BLaER1 treated with 17β-estradiol and CSF1 and Interleukin-3, amounts not matched to agents 10 nM and 100 nM (cell line): ENCODE results near the gene ZNF227.
A peak's percentile ranks its signal among the peaks of the same experiment; 100 is the strongest.
"Not testable (repeated sequence)": the region's sequence is repeated elsewhere in the genome, so short reads cannot be mapped to it uniquely, and the experiment has no call there.

Experiments used
- H3K27ac ChIP-seq, 11 experiments: shearing (Covaris generic); formaldehyde crosslinking; 2 replicates each; pipeline ENCODE4 v1.8.1; 2022
- H3K27me3 ChIP-seq, 11 experiments: shearing (Covaris generic); formaldehyde crosslinking; 2 replicates each; pipeline ENCODE4 v1.8.1; 2022
- H3K36me3 ChIP-seq, 11 experiments: shearing (Covaris generic); formaldehyde crosslinking; 2 replicates each; pipeline ENCODE4 v1.8.1; 2022
- H3K4me1 ChIP-seq, 10 experiments: shearing (Covaris generic); formaldehyde crosslinking; 2 replicates each; pipeline ENCODE4 v1.8.1; 2022
- H3K4me2 ChIP-seq, 11 experiments: shearing (Covaris generic); formaldehyde crosslinking; 2 replicates each; pipeline ENCODE4 v1.8.1; 2022
- H3K4me3 ChIP-seq, 10 experiments: shearing (Covaris generic); formaldehyde crosslinking; 2 replicates each; pipeline ENCODE4 v1.8.1; 2022
- H3K9ac ChIP-seq, 11 experiments: shearing (Covaris generic); formaldehyde crosslinking; 2 replicates each; pipeline ENCODE4 v1.8.1; 2022
- H3K9me3 ChIP-seq, 11 experiments: shearing (Covaris generic); formaldehyde crosslinking; replicated peaks in 1 of 11; 2 replicates each; pipeline ENCODE4 v1.8.1; 2022
- H4K20me1 ChIP-seq, 11 experiments: shearing (Covaris generic); formaldehyde crosslinking; 2 replicates each; pipeline ENCODE4 v1.8.1; 2022
- Cebpa-rat ChIP-seq, 11 experiments: shearing (Covaris generic); IDR thresholded peaks; 2 replicates each; pipeline ENCODE4 v1.8.1; 2022

ZNF227 gene

DNA sequence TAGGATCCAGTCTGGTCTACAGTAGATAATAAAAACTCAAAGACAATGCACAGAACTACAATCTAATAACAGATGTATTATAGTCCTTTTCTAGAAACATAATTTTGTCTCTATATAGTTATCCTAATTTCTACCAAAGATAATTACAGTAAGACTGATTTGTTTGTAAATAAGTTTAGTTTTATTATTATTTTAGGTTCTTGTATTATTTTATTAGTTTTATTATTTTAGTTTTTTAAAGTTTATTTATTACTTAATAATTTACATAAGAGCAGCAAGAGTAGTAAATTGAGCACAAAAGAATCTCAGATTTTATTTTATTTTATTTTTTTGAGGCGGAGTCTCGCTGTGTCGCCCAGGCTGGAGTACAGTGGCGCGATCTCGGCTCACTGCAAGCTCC is 22.3 kb upstream of the ZNF227 start:
- Histone ChIP-seq H3K36me3 (peaks cover 0 to 12% (median 7%) of the 10 kb centered on the region in 11 experiments; a peak in 8 of 22 replicates), H3K27ac (no peak overlapping the region), H3K27me3 (no peaks in the 10 kb centered on the region), H4K20me1 (no peaks in the 10 kb centered on the region), H3K9ac (no peak overlapping the region), H3K4me1 (no peaks in the 10 kb centered on the region), H3K4me2 (no peak overlapping the region), H3K9me3 (peaks cover 0 to 21% (median 11%) of the 10 kb centered on the region in 11 experiments; a peak in 12 of 22 replicates), H3K4me3 (no peak overlapping the region)
- no peak for TF ChIP-seq Cebpa-rat (IDR thresholded peaks at IDR 0.05)

DNA sequence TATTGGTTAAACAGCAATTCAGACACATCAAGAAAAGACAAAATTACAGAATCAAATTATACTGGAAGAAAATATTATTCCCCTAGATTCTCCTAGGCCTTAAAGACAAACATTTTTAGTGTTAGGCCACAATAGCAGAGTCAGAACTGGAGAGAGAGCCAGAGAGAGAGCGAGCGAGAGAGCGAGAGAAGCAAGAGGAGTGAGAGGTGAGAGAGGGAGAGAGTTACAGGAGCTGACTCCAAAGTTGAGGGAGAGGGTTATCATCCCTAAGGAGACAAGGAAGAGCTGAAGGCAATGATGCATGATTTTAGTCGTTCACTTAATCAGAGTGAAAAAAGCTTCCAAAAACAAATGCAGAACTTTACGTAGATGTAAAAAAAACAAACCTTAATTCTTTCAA is 20.2 kb upstream of the ZNF227 start:
- peaks cover 8 to 25% (median 17%) of the 10 kb centered on the region in 11 experiments; a peak in 15 of 22 replicates for H3K36me3 ChIP-seq
- no peak overlapping the region for H3K4me3 ChIP-seq
- no peaks in the 10 kb centered on the region for H3K27me3 ChIP-seq
- peaks cover 0 to 21% (median 11%) of the 10 kb centered on the region in 11 experiments; a peak in 12 of 22 replicates for H3K9me3 ChIP-seq
- H3K4me1 ChIP-seq = no peaks in the 10 kb centered on the region
- no peaks in the 10 kb centered on the region for H4K20me1 ChIP-seq
- no peak overlapping the region for H3K4me2 ChIP-seq
- H3K27ac ChIP-seq = no peak overlapping the region
- H3K9ac ChIP-seq = no peak overlapping the region
- TF ChIP-seq Cebpa-rat (IDR thresholded peaks at IDR 0.05) = no peak

DNA sequence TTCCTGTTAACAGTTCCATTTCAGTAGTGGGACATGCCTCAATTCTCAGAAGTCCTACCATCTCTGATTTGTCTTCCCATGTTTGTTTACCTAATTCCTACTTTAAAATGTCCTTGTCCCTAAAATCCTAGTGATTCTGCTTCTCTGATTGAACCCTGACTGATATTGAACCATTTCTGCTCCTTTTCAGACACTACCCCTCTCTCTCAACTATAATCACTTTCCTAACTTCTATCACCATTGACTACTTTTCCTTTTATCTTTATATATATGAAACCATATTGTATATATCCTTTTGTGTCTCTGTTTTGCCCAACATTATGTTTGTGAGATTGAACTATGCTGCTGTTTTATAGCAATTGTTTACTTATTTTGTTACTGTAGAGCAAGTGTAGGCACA is 15.6 kb upstream of the ZNF227 start:
- TF ChIP-seq Cebpa-rat (IDR thresholded peaks at IDR 0.05) = no peak
- no peak overlapping the region for H3K4me2 ChIP-seq
- no peaks in the 10 kb centered on the region for H3K4me1 ChIP-seq
- no peaks in the 10 kb centered on the region for H3K27me3 ChIP-seq
- no peak overlapping the region for H3K27ac ChIP-seq
- H3K9ac ChIP-seq = no peak overlapping the region
- 0 out of 22 replicates have a peak, but pooled peaks cover 0 to 5% (median 0%) of the 10 kb centered on the region in 11 experiments for H3K9me3 ChIP-seq
- no peak overlapping the region for H3K4me3 ChIP-seq
- H3K36me3 ChIP-seq = peaks cover 0 to 24% (median 15%) of the 10 kb centered on the region in 11 experiments; a peak in 14 of 22 replicates
- H4K20me1 ChIP-seq = no peaks in the 10 kb centered on the region

GRCh38 chr19:44202470-44202869 is 9.9 kb upstream of the ZNF227 start:
- Histone ChIP-seq H3K36me3 (peaks cover 0 to 9% (median 0%) of the 10 kb centered on the region in 11 experiments; a peak in 6 of 22 replicates), H3K4me1 (no peaks in the 10 kb centered on the region), H4K20me1 (no peaks in the 10 kb centered on the region), H3K27ac (no peak overlapping the region), H3K27me3 (no peaks in the 10 kb centered on the region), H3K4me2 (no peak overlapping the region), H3K9me3 (peaks cover 16 to 28% (median 20%) of the 10 kb centered on the region in 11 experiments; a peak in 21 of 22 replicates), H3K9ac (no peak overlapping the region), H3K4me3 (no peak overlapping the region)
- no peak for TF ChIP-seq Cebpa-rat (IDR thresholded peaks at IDR 0.05)

DNA sequence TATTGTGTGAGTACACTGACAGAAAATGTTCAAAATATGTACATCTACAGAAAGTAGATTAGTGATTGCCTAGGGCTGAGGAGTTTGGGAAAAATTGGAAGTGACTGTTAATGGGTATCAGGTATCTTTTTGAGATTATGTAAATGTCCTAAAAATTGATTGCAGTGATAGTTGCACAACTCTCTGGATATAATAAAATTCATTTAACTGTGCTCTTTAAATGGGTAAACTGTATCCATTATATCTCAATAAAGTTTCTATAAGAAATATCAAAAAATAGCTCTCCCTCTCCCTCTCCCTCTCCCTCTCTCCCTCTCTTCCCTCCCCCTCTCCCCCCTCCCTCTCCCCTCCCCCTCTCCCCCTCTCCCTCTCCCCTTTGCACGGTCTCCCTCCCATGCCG is 9.4 kb upstream of the ZNF227 start:
- H4K20me1 ChIP-seq = no peaks in the 10 kb centered on the region
- peaks cover 0 to 9% (median 0%) of the 10 kb centered on the region in 11 experiments; a peak in 6 of 22 replicates for H3K36me3 ChIP-seq
- H3K9ac ChIP-seq = no peak overlapping the region

GRCh38 chr19:44203877-44204276 is 8.5 kb upstream of the ZNF227 start:
- not testable (repeated sequence) for H3K4me3 ChIP-seq, H3K27ac ChIP-seq, H4K20me1 ChIP-seq, H3K4me2 ChIP-seq, H3K27me3 ChIP-seq, H3K36me3 ChIP-seq, H3K9ac ChIP-seq
- peaks cover 2 to 11% (median 10%) of the 10 kb centered on the region in 10 experiments; a peak in 18 of 20 replicates for H3K4me1 ChIP-seq
- H3K9me3 ChIP-seq = peaks cover 16 to 28% (median 20%) of the 10 kb centered on the region in 11 experiments; a peak in 21 of 22 replicates

More for the DNA sequence above, 9.4 kb upstream of the ZNF227 start:
- TF ChIP-seq Cebpa-rat (IDR thresholded peaks at IDR 0.05) = no peak
- H3K4me2 ChIP-seq = no peak overlapping the region
- peaks cover 16 to 28% (median 20%) of the 10 kb centered on the region in 11 experiments; a peak in 21 of 22 replicates for H3K9me3 ChIP-seq
- H3K27me3 ChIP-seq = no peaks in the 10 kb centered on the region
- H3K27ac ChIP-seq = no peak overlapping the region
- H3K4me1 ChIP-seq = peaks cover 0 to 2% (median under 1%) of the 10 kb centered on the region in 10 experiments; a peak in 8 of 20 replicates
- no peak overlapping the region for H3K4me3 ChIP-seq

DNA sequence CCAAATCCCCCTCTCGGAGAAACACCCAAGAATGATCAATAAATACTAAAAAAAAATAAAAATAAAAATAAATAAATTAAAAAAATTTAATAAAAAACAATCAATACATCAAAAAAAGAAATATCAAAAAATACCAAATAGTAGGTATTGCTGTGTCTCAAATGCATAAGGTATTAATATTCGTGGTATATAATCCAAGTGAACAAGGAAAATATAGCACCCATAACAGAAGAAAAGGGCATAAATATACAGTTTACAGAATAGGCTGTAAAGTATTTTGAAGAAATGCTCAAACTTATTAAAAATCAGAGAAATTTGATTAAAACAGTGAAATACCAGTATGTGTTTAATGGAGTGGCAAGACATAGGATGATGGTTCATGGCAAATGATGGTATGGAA is 7.6 kb upstream of the ZNF227 start:
- no peak overlapping the region for H3K4me2 ChIP-seq
- H3K36me3 ChIP-seq = 0 out of 22 replicates have a peak, but pooled peaks cover 0 to under 1% (median 0%) of the 10 kb centered on the region in 11 experiments
- H3K9ac ChIP-seq = no peak overlapping the region
- H3K4me1 ChIP-seq = peaks cover 4 to 13% (median 12%) of the 10 kb centered on the region in 10 experiments; a peak in 18 of 20 replicates
- H3K27ac ChIP-seq = no peak overlapping the region
- no peaks in the 10 kb centered on the region for H4K20me1 ChIP-seq
- H3K27me3 ChIP-seq = no peaks in the 10 kb centered on the region
- peaks cover 16 to 28% (median 20%) of the 10 kb centered on the region in 11 experiments; a peak in 21 of 22 replicates for H3K9me3 ChIP-seq
- H3K4me3 ChIP-seq = no peak overlapping the region
- no peak for TF ChIP-seq Cebpa-rat (IDR thresholded peaks at IDR 0.05)

DNA sequence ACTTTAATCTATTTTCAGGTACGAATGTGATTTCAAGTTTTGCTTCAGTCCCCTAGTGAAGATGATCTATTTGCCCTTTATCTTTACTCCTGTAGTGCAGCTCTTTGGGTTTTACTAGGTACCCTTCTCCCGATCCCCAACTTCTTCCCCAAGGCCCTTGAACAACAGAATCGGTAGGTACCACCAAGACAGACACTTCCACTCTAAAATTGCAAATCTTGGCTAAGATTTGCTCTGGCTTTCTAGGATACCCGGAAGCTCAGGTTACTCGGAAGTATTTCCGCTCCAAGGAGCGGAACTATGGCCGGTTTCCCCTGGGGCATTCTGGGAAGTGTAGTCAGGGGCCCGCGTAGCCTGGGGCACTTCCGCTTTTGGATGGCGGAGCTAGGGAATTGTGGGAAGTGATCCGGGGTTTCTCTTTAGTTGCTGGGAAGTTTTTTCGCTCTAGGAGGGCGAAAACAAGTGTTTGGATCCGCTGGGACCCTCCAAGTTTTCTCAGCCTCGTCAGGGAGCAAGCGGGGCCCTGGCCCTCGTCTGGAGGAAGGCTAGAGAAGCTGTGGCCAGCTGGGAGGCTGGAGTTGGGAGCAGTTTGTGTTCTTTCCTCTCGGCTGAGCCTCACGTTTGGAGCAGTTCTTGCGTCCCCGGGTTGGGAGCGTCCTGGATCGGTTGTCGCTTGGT is 5.1 kb upstream of the ZNF227 start:
- H3K9me3 ChIP-seq = peaks cover 16 to 28% (median 20%) of the 10 kb centered on the region in 11 experiments; a peak in 21 of 22 replicates
- no peak for TF ChIP-seq Cebpa-rat (IDR thresholded peaks at IDR 0.05)
- H3K4me2 ChIP-seq = peak overlapping the region; percentile 59 to 94 (median 78)
- H4K20me1 ChIP-seq = no peaks in the 10 kb centered on the region
- H3K9ac ChIP-seq = peak overlapping the region; percentile 84 to 95 (median 92)
- no peaks in the 10 kb centered on the region for H3K36me3 ChIP-seq
- H3K4me3 ChIP-seq = peak overlapping the region; percentile 73 to 88 (median 78)
- H3K4me1 ChIP-seq = peaks cover 4 to 16% (median 12%) of the 10 kb centered on the region in 10 experiments; a peak in 19 of 20 replicates
- peak overlapping the region; percentile 84 to 95 (median 92) for H3K27ac ChIP-seq
- H3K27me3 ChIP-seq = no peaks in the 10 kb centered on the region

DNA sequence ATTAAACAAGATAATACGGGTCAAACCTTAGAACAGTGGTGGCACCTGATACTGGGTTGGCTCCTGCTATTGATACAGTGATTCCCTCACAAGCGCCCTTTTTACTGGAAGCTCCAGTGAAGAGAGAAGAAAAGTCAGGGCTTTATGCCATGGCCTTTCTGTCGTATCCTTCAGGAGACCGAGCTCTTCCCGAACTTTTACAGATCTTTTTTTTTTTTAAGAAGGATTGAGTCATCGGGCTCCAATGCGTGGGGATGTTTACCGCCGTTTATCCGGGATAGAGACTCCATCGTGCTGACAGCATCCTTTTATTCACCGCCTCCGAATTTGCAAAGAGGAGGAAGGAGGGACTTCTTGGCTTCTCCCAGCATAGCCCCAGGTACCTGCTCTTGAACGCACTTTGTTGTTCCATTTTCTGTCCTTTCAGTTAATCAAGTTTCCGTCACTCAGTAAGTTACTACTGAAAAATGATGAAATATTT is 574 bp downstream of the ZNF227 start:
- peak overlapping the region; percentile 68 to 90 (median 82); a peak in 21 of 22 replicates for H3K27ac ChIP-seq
- H3K9ac ChIP-seq = peak overlapping the region; percentile 78 to 88 (median 83)
- peaks cover 0 to 15% (median 9%) of the 10 kb centered on the region in 11 experiments; a peak in 11 of 22 replicates for H3K9me3 ChIP-seq
- no peaks in the 10 kb centered on the region for H3K27me3 ChIP-seq
- H4K20me1 ChIP-seq = peaks cover 0 to 7% (median 0%) of the 10 kb centered on the region in 11 experiments; a peak in 1 of 22 replicates
- no peak for TF ChIP-seq Cebpa-rat (IDR thresholded peaks at IDR 0.05)
- H3K4me3 ChIP-seq = peak overlapping the region; percentile 69 to 85 (median 81)
- peak overlapping the region; percentile 65 to 92 (median 81) for H3K4me2 ChIP-seq
- peaks cover 9 to 25% (median 21%) of the 10 kb centered on the region in 10 experiments for H3K4me1 ChIP-seq
- peaks cover 30 to 38% (median 36%) of the 10 kb centered on the region in 11 experiments for H3K36me3 ChIP-seq

- H3K4me3 ChIP-seq, H3K9ac ChIP-seq, H3K27ac ChIP-seq, H3K4me1 ChIP-seq, H3K4me2 ChIP-seq, H3K27me3 ChIP-seq, H4K20me1 ChIP-seq: not testable (repeated sequence)
- Histone ChIP-seq H3K36me3 (peaks cover 42 to 60% (median 53%) of the 10 kb centered on the region in 11 experiments), H3K9me3 (peaks cover 24 to 43% (median 35%) of the 10 kb centered on the region in 11 experiments)
Measured at GRCh38 chr19:44219926-44220325, 7.6 kb downstream of the ZNF227 start.

- Histone ChIP-seq H3K36me3 (peaks cover 40 to 57% (median 47%) of the 10 kb centered on the region in 11 experiments), H3K9me3 (peaks cover 29 to 44% (median 37%) of the 10 kb centered on the region in 11 experiments)
- not testable (repeated sequence) for H3K4me3 ChIP-seq, H3K4me2 ChIP-seq, H3K4me1 ChIP-seq, H4K20me1 ChIP-seq, H3K27ac ChIP-seq, H3K27me3 ChIP-seq, H3K9ac ChIP-seq
Measured at GRCh38 chr19:44220761-44221160, 8.4 kb downstream of the ZNF227 start.

- not testable (repeated sequence) for H4K20me1 ChIP-seq, H3K4me2 ChIP-seq, H3K9ac ChIP-seq, H3K27me3 ChIP-seq, H3K4me1 ChIP-seq, H3K4me3 ChIP-seq, H3K27ac ChIP-seq
- Histone ChIP-seq H3K36me3 (peaks cover 45 to 57% (median 49%) of the 10 kb centered on the region in 11 experiments), H3K9me3 (peaks cover 35 to 48% (median 42%) of the 10 kb centered on the region in 11 experiments)
Measured at GRCh38 chr19:44221291-44221690, 9.0 kb downstream of the ZNF227 start.
